ENCODE data around the gene DEPDC5. TPM values are rescaled to one million over a fixed set of nuclear protein-coding genes. Genes with fewer than 3 reads are reported as not detected.
A peak's percentile ranks its signal among the peaks of the same experiment; 100 is the strongest.

Gene DEPDC5
- total RNA-seq, 1 donor from 2014 or later = 14.8 TPM

GRCh38 chr22:31825513-31825912 lies 71.7 kb downstream of the DEPDC5 start:
- no peak overlapping the region for H3K27ac Mint-ChIP-seq (ENCODE audit: unreplicated experiment)
- H3K4me1 Mint-ChIP-seq (ENCODE audit: low read depth) = peaks cover 16% of the 10 kb centered on the region
- no peaks in the 10 kb centered on the region for H3K27me3 Mint-ChIP-seq (ENCODE audit: low read depth)
- H3K4me3 Mint-ChIP-seq (ENCODE audit: unreplicated experiment) = no peak overlapping the region
- no peak for DNase-seq (ENCODE audit: low spot score)
- no peaks in the 10 kb centered on the region for H3K9me3 Mint-ChIP-seq (ENCODE audit: low read depth)
- H3K36me3 Mint-ChIP-seq (ENCODE audit: low read depth) = peaks cover 44% of the 10 kb centered on the region
- TF ChIP-seq CTCF (IDR thresholded peaks at IDR 0.05) = no peak

- no peak overlapping the region for H3K4me3 Mint-ChIP-seq (ENCODE audit: unreplicated experiment)
- TF ChIP-seq CTCF (IDR thresholded peaks at IDR 0.05) = no peak
- DNase-seq (ENCODE audit: low spot score) = no peak
- H3K36me3 Mint-ChIP-seq (ENCODE audit: low read depth) = peaks cover 35% of the 10 kb centered on the region
- H3K27me3 Mint-ChIP-seq (ENCODE audit: low read depth) = no peaks in the 10 kb centered on the region
- peaks cover 16% of the 10 kb centered on the region for H3K4me1 Mint-ChIP-seq (ENCODE audit: low read depth)
- H3K9me3 Mint-ChIP-seq (ENCODE audit: low read depth) = no peaks in the 10 kb centered on the region
- H3K27ac Mint-ChIP-seq (ENCODE audit: unreplicated experiment) = no peak overlapping the region
Observed at GRCh38 chr22:31826443-31826842, 72.6 kb downstream of the DEPDC5 start.

- Mint-ChIP-seq H3K27me3 (ENCODE audit: low read depth) (no peaks in the 10 kb centered on the region), H3K36me3 (ENCODE audit: low read depth) (peaks cover 29% of the 10 kb centered on the region), H3K4me1 (ENCODE audit: low read depth) (peaks cover 16% of the 10 kb centered on the region), H3K27ac (ENCODE audit: unreplicated experiment) (no peak overlapping the region), H3K4me3 (ENCODE audit: unreplicated experiment) (no peak overlapping the region), H3K9me3 (ENCODE audit: low read depth) (no peaks in the 10 kb centered on the region)
- DNase-seq (ENCODE audit: low spot score) = no peak
- TF ChIP-seq CTCF (IDR thresholded peaks at IDR 0.05) = no peak
Observed at GRCh38 chr22:31828739-31829138, 74.9 kb downstream of the DEPDC5 start.

GRCh38 chr22:31829505-31829904 lies 75.7 kb downstream of the DEPDC5 start:
- no peak for DNase-seq (ENCODE audit: low spot score)
- peak overlapping the region; percentile 92 for H3K27ac Mint-ChIP-seq (ENCODE audit: unreplicated experiment)
- H3K36me3 Mint-ChIP-seq (ENCODE audit: low read depth) = peaks cover 31% of the 10 kb centered on the region
- H3K4me1 Mint-ChIP-seq (ENCODE audit: low read depth) = peaks cover 16% of the 10 kb centered on the region
- H3K9me3 Mint-ChIP-seq (ENCODE audit: low read depth) = no peaks in the 10 kb centered on the region
- H3K4me3 Mint-ChIP-seq (ENCODE audit: unreplicated experiment) = no peak overlapping the region
- no peak for TF ChIP-seq CTCF (IDR thresholded peaks at IDR 0.05)
- no peaks in the 10 kb centered on the region for H3K27me3 Mint-ChIP-seq (ENCODE audit: low read depth)

GRCh38 chr22:31830721-31831070 lies 76.9 kb downstream of the DEPDC5 start:
- no peak for TF ChIP-seq CTCF (IDR thresholded peaks at IDR 0.05)
- H3K4me1 Mint-ChIP-seq (ENCODE audit: low read depth) = peaks cover 16% of the 10 kb centered on the region
- no peak overlapping the region for H3K4me3 Mint-ChIP-seq (ENCODE audit: unreplicated experiment)
- no peak overlapping the region for H3K27ac Mint-ChIP-seq (ENCODE audit: unreplicated experiment)
- H3K27me3 Mint-ChIP-seq (ENCODE audit: low read depth) = no peaks in the 10 kb centered on the region
- H3K9me3 Mint-ChIP-seq (ENCODE audit: low read depth) = no peaks in the 10 kb centered on the region
- H3K36me3 Mint-ChIP-seq (ENCODE audit: low read depth) = peaks cover 27% of the 10 kb centered on the region
- no peak for DNase-seq (ENCODE audit: low spot score)

All from chondrocyte (in vitro differentiated cells).